Natural killer cell (primary cell): Measurements from ENCODE around the gene ARL5A. TPM values are rescaled to one million over a fixed set of nuclear protein-coding genes. Genes with fewer than 3 reads are reported as not detected.

Experiments used
- ATAC-seq, 3 donors: fragments of 150-1000 bp in 2 of 3; fragments of 200-7000 bp in 1 of 3; cut with Tn5 transposase; 1 replicate in 1 of 3; 2 replicates in 2 of 3; pipeline ENCODE4 v1.10.0; 2021; ENCODE audit warnings: mild to moderate bottlenecking in 2 of 3, moderate library complexity in 2 of 3
- DNase-seq, 2 donors: peaks; one replicate each; pipeline versions ENCODE4 v3.0.0 to v3.0.0-alpha.2; 2013 to 2021; ENCODE audit warnings: mixed read lengths in 1 of 2
- H3K27ac ChIP-seq: one replicate; pipeline ENCODE4 v1.5.1; 2013; ENCODE audit warnings: mild to moderate bottlenecking, low read length
- H3K27me3 ChIP-seq: one replicate; pipeline ENCODE4 v1.6.1; 2013; ENCODE audit warnings: low read length; ENCODE audit not compliant: control insufficient read depth, insufficient read depth
- H3K36me3 ChIP-seq: one replicate; pipeline ENCODE4 v1.6.1; 2013; ENCODE audit warnings: low read length; ENCODE audit not compliant: control insufficient read depth, insufficient read depth
- H3K4me1 ChIP-seq: one replicate; pipeline ENCODE4 v1.6.1; 2013; ENCODE audit warnings: low read length; ENCODE audit not compliant: control insufficient read depth, insufficient read depth
- H3K4me3 ChIP-seq: one replicate; pipeline ENCODE4 v1.5.1; 2013; ENCODE audit warnings: low read length
- H3K9me3 ChIP-seq: one replicate; pipeline ENCODE4 v1.6.1; 2013; ENCODE audit warnings: low read length; ENCODE audit not compliant: control insufficient read depth, insufficient read depth
- H3K27ac Mint-ChIP-seq, 2 donors: one replicate each; pipeline ENCODE4 v1.8.0; 2022; ENCODE audit warnings: mild to moderate bottlenecking in 2 of 2, mixed read lengths in 2 of 2, moderate library complexity in 1 of 2
- H3K27me3 Mint-ChIP-seq, 2 donors: one replicate each; pipeline ENCODE4 v1.8.0; 2022; ENCODE audit warnings: low read depth in 2 of 2, mixed read lengths in 2 of 2
- H3K36me3 Mint-ChIP-seq: one replicate; pipeline ENCODE4 v1.8.0; 2022; ENCODE audit warnings: mixed read lengths
- H3K4me1 Mint-ChIP-seq, 2 donors: one replicate each; pipeline ENCODE4 v1.8.0; 2022; ENCODE audit warnings: mixed read lengths in 2 of 2
- H3K4me3 Mint-ChIP-seq: one replicate; pipeline ENCODE4 v1.8.0; 2022; ENCODE audit warnings: mild to moderate bottlenecking, moderate library complexity, mixed read lengths
- H3K9me3 Mint-ChIP-seq, 2 donors: one replicate each; pipeline ENCODE4 v1.8.0; 2022; ENCODE audit warnings: mixed read lengths in 2 of 2
- WGBS: methylation state at CpG from one replicate; pipeline ENCODE4 v1.1.7; 2013; ENCODE audit warnings: missing lambda C conversion rate; ENCODE audit not compliant: insufficient coverage; 5-methylcytosine and 5-hydroxymethylcytosine counted together
- intact Hi-C: fragments of 100-400 bp; cut with micrococcal nuclease; formaldehyde crosslinking; loops from one replicate; pipeline ENCODE4 v1.14.2; 2022
- total RNA-seq, 4 donors: library from RNA; stranded (reverse); fragments of 120-200 nt in 1 of 4; gene quantifications; one replicate each; pipeline versions ENCODE4 v1.2.3 to v1.2.4, GENCODE V29; 2013 to 2022
- TF ChIP-seq, protein P1 (sequence below): fragments of 200-600 bp; IDR thresholded peaks from one replicate; pipeline ENCODE4 v1.8.0; 2022; ENCODE audit warnings: antibody characterized with exemption

ARL5A gene
- total RNA-seq, 3 donors from 2014 or later (not counting 1 experiment from before 2014, with no cell fraction given) = 39.9 to 58.0 (median 56.5) TPM

DNA sequence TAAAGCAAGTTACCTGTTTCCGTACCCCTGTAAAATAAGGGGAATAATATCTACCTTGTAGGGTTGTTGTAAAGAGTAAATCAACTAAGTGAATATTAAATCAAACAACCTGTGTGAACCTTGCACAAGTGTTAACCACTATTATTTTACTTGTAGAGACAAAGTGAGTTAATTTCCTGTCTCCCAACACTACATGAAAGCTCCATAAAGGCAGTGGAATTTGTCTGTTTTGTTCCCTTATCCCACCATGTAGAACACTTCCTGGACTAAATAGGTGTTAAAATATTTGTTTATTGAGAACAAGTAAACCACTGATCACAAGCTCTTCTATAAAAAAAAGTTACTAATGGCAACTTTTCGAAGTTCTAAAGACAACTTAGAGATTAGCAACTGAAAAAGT, 3.3 kb downstream of the ARL5A start:
- no CpG with 5 or more reads among the region's 2 CpGs for WGBS

DNA sequence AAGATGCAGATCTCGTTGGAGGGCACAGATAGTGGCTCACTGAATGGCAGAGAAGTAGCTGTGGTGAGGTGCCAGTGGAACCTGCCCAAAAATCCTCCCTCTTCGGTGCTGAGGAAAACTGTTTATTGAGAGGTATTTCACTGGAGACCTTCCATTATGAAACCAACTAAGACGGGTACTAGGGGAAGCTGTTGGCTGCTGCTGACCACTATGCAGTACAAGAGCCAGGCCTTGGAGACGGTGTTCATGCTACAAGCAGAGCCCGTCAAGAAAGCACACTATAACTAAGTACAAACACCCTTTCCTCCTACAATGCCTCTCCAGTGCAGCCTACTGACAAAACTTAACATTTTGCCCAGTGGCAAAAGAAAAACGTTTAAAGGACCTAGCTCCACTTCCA, 4.6 kb downstream of the ARL5A start:
- H3K4me1 ChIP-seq = peaks cover 11% of the 10 kb centered on the region
- H3K27ac Mint-ChIP-seq = no peak overlapping the region
- no peaks in the 10 kb centered on the region for H3K36me3 ChIP-seq
- no peaks in the 10 kb centered on the region for H3K9me3 ChIP-seq
- no peaks in the 10 kb centered on the region for H3K36me3 Mint-ChIP-seq
- H3K27me3 ChIP-seq = no peaks in the 10 kb centered on the region
- H3K27me3 Mint-ChIP-seq = no peaks in the 10 kb centered on the region
- H3K4me3 ChIP-seq = no peak overlapping the region
- TF ChIP-seq, protein P1, sequence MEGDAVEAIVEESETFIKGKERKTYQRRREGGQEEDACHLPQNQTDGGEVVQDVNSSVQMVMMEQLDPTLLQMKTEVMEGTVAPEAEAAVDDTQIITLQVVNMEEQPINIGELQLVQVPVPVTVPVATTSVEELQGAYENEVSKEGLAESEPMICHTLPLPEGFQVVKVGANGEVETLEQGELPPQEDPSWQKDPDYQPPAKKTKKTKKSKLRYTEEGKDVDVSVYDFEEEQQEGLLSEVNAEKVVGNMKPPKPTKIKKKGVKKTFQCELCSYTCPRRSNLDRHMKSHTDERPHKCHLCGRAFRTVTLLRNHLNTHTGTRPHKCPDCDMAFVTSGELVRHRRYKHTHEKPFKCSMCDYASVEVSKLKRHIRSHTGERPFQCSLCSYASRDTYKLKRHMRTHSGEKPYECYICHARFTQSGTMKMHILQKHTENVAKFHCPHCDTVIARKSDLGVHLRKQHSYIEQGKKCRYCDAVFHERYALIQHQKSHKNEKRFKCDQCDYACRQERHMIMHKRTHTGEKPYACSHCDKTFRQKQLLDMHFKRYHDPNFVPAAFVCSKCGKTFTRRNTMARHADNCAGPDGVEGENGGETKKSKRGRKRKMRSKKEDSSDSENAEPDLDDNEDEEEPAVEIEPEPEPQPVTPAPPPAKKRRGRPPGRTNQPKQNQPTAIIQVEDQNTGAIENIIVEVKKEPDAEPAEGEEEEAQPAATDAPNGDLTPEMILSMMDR = no peak
- ATAC-seq = no peak
- no peak overlapping the region for H3K27ac ChIP-seq
- no peaks in the 10 kb centered on the region for H3K9me3 Mint-ChIP-seq
- no peak for DNase-seq
- peaks cover 67 to 78% of the 10 kb centered on the region in 2 donors for H3K4me1 Mint-ChIP-seq
- H3K4me3 Mint-ChIP-seq = peak overlapping the region; percentile 1
- 74% methylated on average over 5 of the region's 6 CpGs for WGBS
- intact Hi-C loops = no loop called here

More for the DNA sequence above, 3.3 kb downstream of the ARL5A start:
- intact Hi-C loops = loop anchor here (5.0 kb wide), 2 partner anchors 188 to 892 kb away; partner anchors contain the start of genes ARL6IP6 and PRPF40A
- ATAC-seq (no peak), DNase-seq (no peak)
- no peaks in the 10 kb centered on the region for H3K27me3 Mint-ChIP-seq
- H3K27ac Mint-ChIP-seq = peak overlapping the region in 1 of 2 donors; percentile 29
- H3K4me3 Mint-ChIP-seq = no peak overlapping the region
- H3K9me3 Mint-ChIP-seq = no peaks in the 10 kb centered on the region
- Histone ChIP-seq H3K27ac (no peak overlapping the region), H3K4me3 (no peak overlapping the region), H3K27me3 (no peaks in the 10 kb centered on the region), H3K36me3 (no peaks in the 10 kb centered on the region), H3K4me1 (peaks cover 15% of the 10 kb centered on the region), H3K9me3 (no peaks in the 10 kb centered on the region)
- TF ChIP-seq, protein P1 = no peak
- H3K4me1 Mint-ChIP-seq = peaks cover 73 to 79% of the 10 kb centered on the region in 2 donors
- no peaks in the 10 kb centered on the region for H3K36me3 Mint-ChIP-seq

DNA sequence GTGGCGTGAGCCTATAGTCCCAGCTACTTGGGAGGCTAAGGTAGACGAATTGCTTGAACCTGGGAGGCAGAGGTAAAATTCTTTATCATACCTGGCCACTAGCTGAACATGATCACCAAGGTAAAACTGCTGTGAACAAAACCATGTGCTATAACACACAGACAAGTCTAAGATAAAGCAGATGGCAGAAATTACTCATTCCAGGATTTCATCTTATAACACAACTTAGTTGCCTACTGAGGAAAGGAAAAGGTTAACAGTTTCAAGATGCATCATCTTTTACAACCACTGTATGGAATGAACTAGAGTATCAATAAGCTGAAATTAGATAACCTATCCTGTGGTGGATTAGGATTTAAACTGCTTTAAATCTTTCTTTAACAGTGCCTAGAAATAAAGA, 8.3 kb downstream of the ARL5A start:
- Histone ChIP-seq H3K4me3 (no peak overlapping the region), H3K27me3 (no peaks in the 10 kb centered on the region), H3K9me3 (no peaks in the 10 kb centered on the region), H3K27ac (no peak overlapping the region), H3K36me3 (peaks cover 2% of the 10 kb centered on the region), H3K4me1 (peaks cover 4% of the 10 kb centered on the region)
- ATAC-seq = no peak
- Mint-ChIP-seq H3K27me3 (no peaks in the 10 kb centered on the region), H3K4me3 (no peak overlapping the region), H3K9me3 (no peaks in the 10 kb centered on the region), H3K36me3 (no peaks in the 10 kb centered on the region), H3K4me1 (peaks cover 48 to 58% of the 10 kb centered on the region in 2 donors), H3K27ac (no peak overlapping the region)
- TF ChIP-seq, protein P1 = no peak
- 95% methylated on average over 2 of the region's 2 CpGs for WGBS
- no peak for DNase-seq
- intact Hi-C loops = no loop called here

DNA sequence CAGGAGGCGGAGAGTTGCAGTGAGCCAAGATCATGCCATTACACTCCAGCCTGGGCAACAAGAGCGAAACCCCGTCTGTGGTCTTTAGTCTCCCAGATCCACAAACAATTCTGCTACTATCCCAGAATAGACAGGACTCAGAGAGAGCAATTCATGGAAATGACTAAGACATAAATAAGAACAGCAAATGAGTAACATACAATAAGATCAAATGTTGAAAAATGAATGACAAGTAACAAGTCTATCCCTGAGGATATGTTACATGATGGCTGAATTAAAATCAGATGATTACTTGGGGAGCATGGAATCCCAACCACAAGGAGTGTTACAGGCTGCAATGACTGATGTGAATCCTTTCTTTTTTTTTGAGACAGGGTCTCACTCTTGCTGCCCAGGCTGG, 10.3 kb downstream of the ARL5A start:
- 100% methylated on average over 3 of the region's 3 CpGs for WGBS
- no peaks in the 10 kb centered on the region for H3K9me3 ChIP-seq
- intact Hi-C loops = no loop called here
- DNase-seq (no peak), ATAC-seq (no peak)
- peaks cover 20% of the 10 kb centered on the region for H3K36me3 ChIP-seq
- Mint-ChIP-seq H3K4me3 (no peak overlapping the region), H3K27me3 (no peaks in the 10 kb centered on the region), H3K36me3 (no peaks in the 10 kb centered on the region), H3K4me1 (peaks cover 28 to 38% of the 10 kb centered on the region in 2 donors), H3K27ac (no peak overlapping the region), H3K9me3 (no peaks in the 10 kb centered on the region)
- H3K27ac ChIP-seq = no peak overlapping the region
- no peak overlapping the region for H3K4me3 ChIP-seq
- TF ChIP-seq, protein P1 = no peak
- H3K27me3 ChIP-seq = no peaks in the 10 kb centered on the region
- H3K4me1 ChIP-seq = no peaks in the 10 kb centered on the region
